AG10803 (cell line): ENCODE data around the gene NKD2.
A peak's percentile ranks its signal among the peaks of the same experiment; 100 is the strongest.
"Not testable (repeated sequence)": the region's sequence is repeated elsewhere in the genome, so short reads cannot be mapped to it uniquely, and the experiment has no call there.

Experiments used
- DNase-seq: peaks from one replicate; pipeline ENCODE4 v3.0.0; 2010; ENCODE audit warnings: low read depth
- H3K4me3 ChIP-seq: 2 replicates; pipeline ENCODE4 v1.5.1; 2011; ENCODE audit warnings: mild to moderate bottlenecking, low read length, control low read depth
- TF ChIP-seq, protein P1 (sequence below): conservative IDR thresholded peaks from 2 replicates; pipeline ENCODE4 v1.5.1; 2011; ENCODE audit warnings: mild to moderate bottlenecking, low read length, control low read depth, inconsistent platforms

NKD2 gene

DNA sequence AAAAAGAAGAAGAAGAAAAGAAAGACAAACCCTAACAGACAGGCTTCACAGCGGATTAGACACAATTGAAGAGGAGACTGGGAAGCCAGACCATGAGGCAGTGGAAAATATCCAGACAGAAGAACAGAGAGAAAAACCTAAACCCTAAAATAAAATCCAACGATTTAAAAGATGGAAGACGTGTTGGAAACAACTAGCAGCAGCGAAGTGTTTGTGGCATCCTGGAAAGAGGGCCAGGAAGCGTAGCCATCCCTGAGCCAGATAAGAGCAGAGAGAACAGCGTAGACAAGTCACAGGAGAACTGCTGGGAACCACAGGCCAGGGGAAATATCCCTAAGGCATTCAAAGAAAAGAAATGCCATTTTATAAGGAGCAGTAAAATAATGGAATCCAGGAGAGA, 39.7 kb upstream of the NKD2 start:
- TF ChIP-seq, protein P1, sequence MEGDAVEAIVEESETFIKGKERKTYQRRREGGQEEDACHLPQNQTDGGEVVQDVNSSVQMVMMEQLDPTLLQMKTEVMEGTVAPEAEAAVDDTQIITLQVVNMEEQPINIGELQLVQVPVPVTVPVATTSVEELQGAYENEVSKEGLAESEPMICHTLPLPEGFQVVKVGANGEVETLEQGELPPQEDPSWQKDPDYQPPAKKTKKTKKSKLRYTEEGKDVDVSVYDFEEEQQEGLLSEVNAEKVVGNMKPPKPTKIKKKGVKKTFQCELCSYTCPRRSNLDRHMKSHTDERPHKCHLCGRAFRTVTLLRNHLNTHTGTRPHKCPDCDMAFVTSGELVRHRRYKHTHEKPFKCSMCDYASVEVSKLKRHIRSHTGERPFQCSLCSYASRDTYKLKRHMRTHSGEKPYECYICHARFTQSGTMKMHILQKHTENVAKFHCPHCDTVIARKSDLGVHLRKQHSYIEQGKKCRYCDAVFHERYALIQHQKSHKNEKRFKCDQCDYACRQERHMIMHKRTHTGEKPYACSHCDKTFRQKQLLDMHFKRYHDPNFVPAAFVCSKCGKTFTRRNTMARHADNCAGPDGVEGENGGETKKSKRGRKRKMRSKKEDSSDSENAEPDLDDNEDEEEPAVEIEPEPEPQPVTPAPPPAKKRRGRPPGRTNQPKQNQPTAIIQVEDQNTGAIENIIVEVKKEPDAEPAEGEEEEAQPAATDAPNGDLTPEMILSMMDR = no peak
- H3K4me3 ChIP-seq = no peak overlapping the region; the same call in 1 of the 2 replicates
- no peak for DNase-seq

DNA sequence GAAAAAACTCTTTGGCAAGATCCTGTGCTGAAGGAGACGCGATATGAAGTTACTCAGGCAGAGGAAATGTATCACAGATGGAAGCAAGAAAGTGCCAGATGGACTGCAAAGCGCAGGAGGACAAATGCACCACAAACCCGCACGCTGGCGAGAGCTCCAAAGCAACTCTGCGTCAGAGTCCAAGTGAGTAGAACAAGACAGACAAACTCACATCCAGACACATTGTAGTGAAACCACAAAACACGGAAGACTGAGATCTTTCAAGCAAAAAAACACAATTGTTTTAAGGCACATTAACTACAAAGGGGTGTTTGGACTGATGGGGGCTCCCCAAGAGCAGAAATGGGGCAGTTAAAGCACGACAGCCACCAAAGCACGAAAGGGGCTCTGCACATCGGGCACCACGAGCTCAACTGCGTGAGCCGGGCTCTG, 39.2 kb upstream of the NKD2 start:
- peak overlapping the region; percentile 33 for H3K4me3 ChIP-seq
- peak; percentile 89 for DNase-seq
- TF ChIP-seq, protein P1 = no peak

DNA sequence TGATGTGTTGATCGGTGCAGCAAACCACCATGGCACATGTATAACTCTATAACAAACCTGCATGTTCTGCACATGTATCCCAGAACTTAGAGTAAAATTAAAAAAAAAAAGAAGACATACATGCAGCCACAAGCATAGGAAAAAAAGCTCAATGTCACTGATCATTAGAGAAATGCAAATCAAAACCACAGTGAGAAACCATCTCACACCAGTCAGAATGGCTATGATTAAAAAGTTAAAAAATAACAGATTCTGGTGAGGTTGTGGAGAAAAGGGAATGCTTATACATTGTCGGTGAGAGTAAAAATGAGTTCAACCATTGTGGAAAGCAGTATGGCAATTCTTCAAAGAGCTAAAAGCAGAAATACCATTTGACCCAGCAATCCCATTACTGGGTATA, 36.0 kb upstream of the NKD2 start:
- H3K4me3 ChIP-seq, DNase-seq: not testable (repeated sequence)

DNA sequence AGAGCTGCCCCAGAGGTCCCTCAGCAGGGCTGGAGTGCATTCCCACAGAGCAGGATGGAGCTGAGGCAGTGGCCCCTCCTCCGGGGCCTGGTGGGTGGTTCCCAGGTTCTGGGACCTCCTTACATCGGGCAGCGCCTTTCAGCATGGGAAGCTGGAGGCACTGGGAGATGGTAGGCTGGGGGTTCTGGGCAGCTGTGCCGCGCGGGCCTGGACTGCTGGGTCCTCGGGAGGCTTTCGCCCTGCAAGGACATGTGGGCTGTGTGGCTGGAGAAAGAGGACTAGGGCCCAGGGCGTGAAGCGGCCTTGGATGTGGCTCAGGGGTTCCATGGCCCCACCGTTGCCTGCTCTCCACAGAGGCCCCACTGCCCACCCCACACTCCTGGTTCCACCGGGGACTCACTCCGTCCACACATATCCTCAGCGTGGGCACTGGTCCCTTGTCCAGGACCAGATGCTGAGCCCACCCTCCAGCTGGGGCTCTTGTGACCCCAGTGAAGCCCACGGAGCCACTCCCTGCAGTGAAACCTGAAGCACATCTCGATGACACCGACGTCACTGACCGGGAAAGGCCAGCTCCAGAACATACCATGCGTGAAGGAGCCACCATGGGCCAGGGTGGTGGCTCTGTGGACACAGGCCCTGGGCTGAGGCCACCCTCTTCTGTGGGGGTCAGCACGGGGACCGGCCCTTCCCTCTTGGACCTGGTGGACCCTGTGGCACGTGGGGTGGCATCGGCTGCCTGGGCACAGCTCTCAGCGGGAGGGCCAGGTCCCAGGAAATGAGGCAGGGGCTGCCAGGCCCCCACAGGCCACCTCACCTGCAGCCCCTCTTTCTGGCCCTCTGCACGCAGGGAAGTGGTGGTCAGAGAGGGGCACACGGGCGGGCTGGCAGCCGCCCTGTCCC, 31.5 kb upstream of the NKD2 start:
- no peak overlapping the region for H3K4me3 ChIP-seq
- TF ChIP-seq, protein P1 = no peak
- no peak for DNase-seq

DNA sequence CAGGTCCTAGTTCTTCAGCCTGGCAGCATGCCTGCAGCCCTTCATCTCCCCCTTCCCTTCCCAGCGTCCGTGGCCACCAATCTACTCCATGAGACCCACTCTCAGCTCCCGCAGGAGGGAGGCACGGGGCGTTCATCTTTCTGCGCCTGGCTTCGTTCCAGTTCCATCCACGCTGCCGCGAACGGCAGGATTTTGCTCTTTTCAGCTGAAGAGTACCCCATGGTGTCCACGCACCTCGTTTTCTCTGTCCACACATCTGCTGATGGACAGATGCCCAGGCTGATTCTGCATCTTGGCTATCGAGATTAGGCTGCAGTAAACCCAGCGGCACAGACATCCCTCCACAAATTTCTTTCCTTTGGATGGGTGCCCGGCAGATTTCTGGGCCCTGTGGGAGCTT, 30.5 kb upstream of the NKD2 start:
- DNase-seq = no peak

DNA sequence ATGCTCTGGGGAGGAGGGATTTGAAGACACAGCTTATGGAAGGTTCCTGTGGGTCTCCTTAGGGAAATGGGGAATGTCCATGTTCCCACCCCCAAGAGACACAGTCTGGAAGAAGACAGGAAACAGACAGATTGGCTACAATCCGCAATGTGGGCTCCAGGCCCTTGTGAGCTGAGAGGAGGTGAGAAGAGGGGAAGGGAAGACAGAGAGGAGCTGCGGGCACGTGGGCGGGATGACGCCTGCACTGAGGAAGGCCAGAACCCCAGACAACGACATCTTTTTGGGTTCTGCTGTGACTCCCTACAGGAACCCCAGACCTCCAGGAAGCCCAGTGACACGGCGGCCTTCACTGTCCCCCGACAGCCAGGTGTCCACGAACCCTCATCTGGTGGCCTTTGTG, 29.9 kb upstream of the NKD2 start:
- no peak for DNase-seq
- TF ChIP-seq, protein P1 = no peak
- no peak overlapping the region for H3K4me3 ChIP-seq

More for the DNA sequence above, 30.5 kb upstream of the NKD2 start:
- H3K4me3 ChIP-seq = no peak overlapping the region
- TF ChIP-seq, protein P1 = no peak

DNA sequence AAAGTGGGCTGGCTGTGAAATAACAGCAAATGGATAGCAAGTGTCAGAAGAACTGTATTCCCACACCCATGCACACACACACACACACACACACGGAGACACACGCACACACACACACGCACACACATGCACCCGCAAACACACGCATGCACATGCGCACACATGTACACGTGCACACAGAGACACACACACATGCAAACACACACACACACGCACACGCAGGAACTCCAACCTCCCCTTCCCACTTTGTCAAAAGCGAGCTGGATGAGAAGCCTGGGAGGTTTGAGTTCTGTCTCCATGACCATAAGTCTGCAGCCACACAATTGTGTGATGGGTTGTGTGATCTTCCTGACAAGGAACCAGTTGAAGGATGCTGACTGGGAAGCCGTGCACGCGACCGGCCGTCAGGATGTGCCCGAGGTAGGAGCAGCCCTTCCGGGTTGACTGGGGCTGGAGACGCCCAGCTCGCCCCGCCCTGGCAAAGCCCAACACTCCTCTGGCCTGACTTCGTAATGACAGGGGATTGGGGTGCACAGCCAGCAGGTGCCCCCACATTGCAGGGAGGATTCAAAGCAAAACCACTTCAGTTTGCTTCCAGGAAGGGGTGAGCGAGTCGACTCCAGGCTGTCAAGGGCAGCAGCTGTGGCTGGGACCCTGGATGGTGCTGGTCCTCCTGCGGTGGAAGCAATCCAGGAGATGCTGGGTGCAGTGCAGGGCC, 29.3 kb upstream of the NKD2 start:
- no peak overlapping the region for H3K4me3 ChIP-seq
- DNase-seq = no peak
- TF ChIP-seq, protein P1 = no peak
